CD1c-positive myeloid dendritic cell (primary cell): ENCODE results near the gene SPHK2.
"Not testable (repeated sequence)": the region's sequence is repeated elsewhere in the genome, so short reads cannot be mapped to it uniquely, and the experiment has no call there.

Experiments
- DNase-seq: peaks from one replicate; pipeline ENCODE4 v3.0.0-alpha.2; 2016; ENCODE audit errors: extremely low spot score

The SPHK2 gene

GRCh38 chr19:48624067-48624594 lies 4.8 kb downstream of the SPHK2 start:
- peak; percentile 95 for DNase-seq

GRCh38 chr19:48624791-48625723 lies 5.8 kb downstream of the SPHK2 start:
- no peak for DNase-seq

GRCh38 chr19:48625891-48626327 lies 6.6 kb downstream of the SPHK2 start:
- no peak for DNase-seq

- DNase-seq, result no peak
Observed at GRCh38 chr19:48627201-48627864, 8.0 kb downstream of the SPHK2 start.

GRCh38 chr19:48627865-48628314 lies 8.6 kb downstream of the SPHK2 start:
- DNase-seq, result no peak

GRCh38 chr19:48628486-48629296 lies 9.4 kb downstream of the SPHK2 start:
- DNase-seq, result no peak

- DNase-seq, result no peak
Observed at GRCh38 chr19:48629297-48629598, 9.9 kb downstream of the SPHK2 start.

- DNase-seq, result peak; percentile 13
Observed at GRCh38 chr19:48629599-48630295, 10.4 kb downstream of the SPHK2 start.

GRCh38 chr19:48630296-48631063 lies 11.2 kb downstream of the SPHK2 start:
- peak; percentile 60 for DNase-seq

- DNase-seq, result no peak
Observed at GRCh38 chr19:48631225-48631624, 11.9 kb downstream of the SPHK2 start.

GRCh38 chr19:48632286-48632685 lies 13.0 kb downstream of the SPHK2 start:
- DNase-seq, result not testable (repeated sequence)

GRCh38 chr19:48632692-48633147 lies 13.4 kb downstream of the SPHK2 start:
- DNase-seq, result no peak

GRCh38 chr19:48633148-48634035 lies 14.1 kb downstream of the SPHK2 start:
- no peak for DNase-seq

- DNase-seq, result no peak
Observed at GRCh38 chr19:48634036-48634342, 14.7 kb downstream of the SPHK2 start.

GRCh38 chr19:48634424-48635262 lies 15.3 kb downstream of the SPHK2 start:
- peak; percentile 89 for DNase-seq

GRCh38 chr19:48635263-48635965 lies 16.1 kb downstream of the SPHK2 start:
- DNase-seq, result peak; percentile 83

- peak; percentile 33 for DNase-seq
Observed at GRCh38 chr19:48635966-48636858, 16.9 kb downstream of the SPHK2 start.
